Measurements from ENCODE around the gene SRPX.

SRPX gene, protein sequence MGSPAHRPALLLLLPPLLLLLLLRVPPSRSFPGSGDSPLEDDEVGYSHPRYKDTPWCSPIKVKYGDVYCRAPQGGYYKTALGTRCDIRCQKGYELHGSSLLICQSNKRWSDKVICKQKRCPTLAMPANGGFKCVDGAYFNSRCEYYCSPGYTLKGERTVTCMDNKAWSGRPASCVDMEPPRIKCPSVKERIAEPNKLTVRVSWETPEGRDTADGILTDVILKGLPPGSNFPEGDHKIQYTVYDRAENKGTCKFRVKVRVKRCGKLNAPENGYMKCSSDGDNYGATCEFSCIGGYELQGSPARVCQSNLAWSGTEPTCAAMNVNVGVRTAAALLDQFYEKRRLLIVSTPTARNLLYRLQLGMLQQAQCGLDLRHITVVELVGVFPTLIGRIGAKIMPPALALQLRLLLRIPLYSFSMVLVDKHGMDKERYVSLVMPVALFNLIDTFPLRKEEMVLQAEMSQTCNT

GRCh38 chrX:38220415-38221390 is at the start of gene SRPX:
TSS of gene SRPX (minus strand) at chrX:38220871. CDS start at chrX:38220792, 79 bp downstream.
- no peak for DNase-seq (ENCODE audit: low spot score in 2 of 2)
- Mint-ChIP-seq H3K9me3 (no peaks in the 10 kb centered on the region), H3K4me3 (peak within 1 kb of the TSS; percentile 18), H3K36me3 (ENCODE audit: insufficient read depth) (no peaks in the 10 kb centered on the region), H3K27ac (ENCODE audit: low read depth) (no peak within 1 kb of the TSS), H3K27me3 (peaks cover 42% of the 10 kb centered on the region), H3K4me1 (no peaks in the 10 kb centered on the region)
- ATAC-seq (replicated peaks; ENCODE audit: extremely low read depth, poor library complexity, severe bottlenecking), result no peak

GRCh38 chrX:38268011-38268410 is 47.3 kb upstream of the SRPX start:
- no peak overlapping the region for H3K4me3 Mint-ChIP-seq
- H3K36me3 Mint-ChIP-seq (ENCODE audit: insufficient read depth), result peaks cover 12% of the 10 kb centered on the region
- H3K27me3 Mint-ChIP-seq, result no peaks in the 10 kb centered on the region
- DNase-seq (ENCODE audit: low spot score in 2 of 2) (no peak), ATAC-seq (replicated peaks; ENCODE audit: extremely low read depth, poor library complexity, severe bottlenecking) (no peak)
- no peaks in the 10 kb centered on the region for H3K4me1 Mint-ChIP-seq
- no peak overlapping the region for H3K27ac Mint-ChIP-seq (ENCODE audit: low read depth)
- H3K9me3 Mint-ChIP-seq, result no peaks in the 10 kb centered on the region

- Mint-ChIP-seq H3K27me3 (no peaks in the 10 kb centered on the region), H3K4me1 (no peaks in the 10 kb centered on the region), H3K4me3 (no peak overlapping the region), H3K36me3 (ENCODE audit: insufficient read depth) (peaks cover 2% of the 10 kb centered on the region), H3K27ac (ENCODE audit: low read depth) (no peak overlapping the region), H3K9me3 (no peaks in the 10 kb centered on the region)
- no peak for ATAC-seq (replicated peaks; ENCODE audit: extremely low read depth, poor library complexity, severe bottlenecking)
- DNase-seq (ENCODE audit: low spot score in 2 of 2), result no peak
Measured at GRCh38 chrX:38262715-38263620, 42.3 kb upstream of the SRPX start.

DNA sequence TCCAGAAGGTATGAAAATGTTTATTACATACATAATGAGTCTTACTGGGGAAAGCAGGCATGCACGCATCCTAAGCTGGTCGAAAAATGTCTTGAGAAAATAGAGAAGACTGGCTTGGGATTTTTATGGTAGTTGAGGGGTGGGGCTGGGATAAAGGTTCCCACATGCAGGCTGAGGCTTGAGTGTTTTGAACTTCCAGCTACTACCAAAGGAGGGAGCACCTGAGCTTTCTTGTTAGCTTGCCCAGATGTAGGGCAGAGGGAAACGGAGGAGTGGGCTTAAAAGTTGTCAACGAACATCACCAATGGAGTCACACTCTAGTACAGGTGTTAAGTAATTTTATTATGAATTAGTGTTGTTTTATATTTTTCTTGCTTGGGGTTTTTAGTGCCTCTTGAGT is 39.6 kb upstream of the SRPX start:
- no peaks in the 10 kb centered on the region for H3K9me3 Mint-ChIP-seq
- no peaks in the 10 kb centered on the region for H3K36me3 Mint-ChIP-seq (ENCODE audit: insufficient read depth)
- H3K4me3 Mint-ChIP-seq, result no peak overlapping the region
- H3K27me3 Mint-ChIP-seq, result peaks cover 7% of the 10 kb centered on the region
- no peak for ATAC-seq (replicated peaks; ENCODE audit: extremely low read depth, poor library complexity, severe bottlenecking)
- no peaks in the 10 kb centered on the region for H3K4me1 Mint-ChIP-seq
- no peak overlapping the region for H3K27ac Mint-ChIP-seq (ENCODE audit: low read depth)
- DNase-seq (ENCODE audit: low spot score in 2 of 2), result no peak

DNA sequence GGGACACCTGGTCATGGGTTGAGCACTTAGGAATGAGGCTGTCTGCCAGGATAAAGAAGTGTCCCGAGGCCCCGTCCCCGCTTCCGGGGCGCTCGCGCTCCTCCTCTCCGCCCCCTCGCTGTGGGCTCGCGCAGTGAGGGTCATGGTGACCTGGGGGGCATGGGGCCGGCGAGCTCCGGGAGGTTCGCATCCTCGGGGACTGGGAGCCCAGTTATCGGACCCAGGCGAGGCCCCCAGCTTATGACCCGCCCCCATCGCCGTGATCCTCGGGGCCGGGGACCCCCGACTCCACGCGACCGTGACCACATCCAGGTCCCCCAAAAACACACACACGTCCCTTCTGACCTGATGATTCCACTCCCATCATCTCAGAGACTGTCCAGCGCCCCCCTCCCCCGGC is 35.3 kb upstream of the SRPX start:
- H3K36me3 Mint-ChIP-seq (ENCODE audit: insufficient read depth), result peaks cover 2% of the 10 kb centered on the region
- H3K27me3 Mint-ChIP-seq, result peaks cover 7% of the 10 kb centered on the region
- no peak overlapping the region for H3K27ac Mint-ChIP-seq (ENCODE audit: low read depth)
- no peak overlapping the region for H3K4me3 Mint-ChIP-seq
- no peak for ATAC-seq (replicated peaks; ENCODE audit: extremely low read depth, poor library complexity, severe bottlenecking)
- no peak for DNase-seq (ENCODE audit: low spot score in 2 of 2)
- H3K9me3 Mint-ChIP-seq, result no peaks in the 10 kb centered on the region
- H3K4me1 Mint-ChIP-seq, result no peaks in the 10 kb centered on the region

DNA sequence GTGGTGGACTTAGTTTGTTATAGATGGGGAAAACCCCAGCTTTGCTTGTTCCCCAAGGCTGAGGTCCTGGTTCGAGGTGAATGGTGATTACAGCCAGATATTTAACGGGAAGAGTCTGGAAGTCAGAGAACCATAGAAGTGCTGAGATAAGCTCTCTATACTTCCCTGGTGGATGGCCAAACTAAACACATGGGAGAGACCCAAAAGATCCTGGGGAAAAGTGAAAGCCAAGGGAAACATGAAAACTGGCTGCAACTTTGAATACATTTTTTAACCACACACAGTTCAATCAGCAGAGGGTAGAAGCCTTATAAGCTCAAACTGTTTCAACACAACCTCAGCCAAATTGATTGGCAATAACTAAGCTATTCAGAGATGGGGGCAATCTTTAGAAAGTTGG is 29.3 kb upstream of the SRPX start:
- DNase-seq (ENCODE audit: low spot score in 2 of 2) (no peak), ATAC-seq (replicated peaks; ENCODE audit: extremely low read depth, poor library complexity, severe bottlenecking) (no peak)
- H3K36me3 Mint-ChIP-seq (ENCODE audit: insufficient read depth), result peaks cover 2% of the 10 kb centered on the region
- no peaks in the 10 kb centered on the region for H3K4me1 Mint-ChIP-seq
- no peaks in the 10 kb centered on the region for H3K9me3 Mint-ChIP-seq
- H3K4me3 Mint-ChIP-seq, result no peak overlapping the region
- H3K27ac Mint-ChIP-seq (ENCODE audit: low read depth), result no peak overlapping the region
- H3K27me3 Mint-ChIP-seq, result no peaks in the 10 kb centered on the region

- H3K4me1 Mint-ChIP-seq, result no peaks in the 10 kb centered on the region
- no peak for DNase-seq (ENCODE audit: low spot score in 2 of 2)
- no peaks in the 10 kb centered on the region for H3K36me3 Mint-ChIP-seq (ENCODE audit: insufficient read depth)
- H3K9me3 Mint-ChIP-seq, result no peaks in the 10 kb centered on the region
- H3K27ac Mint-ChIP-seq (ENCODE audit: low read depth), result no peak overlapping the region
- ATAC-seq (replicated peaks; ENCODE audit: extremely low read depth, poor library complexity, severe bottlenecking), result no peak
- peaks cover 6% of the 10 kb centered on the region for H3K27me3 Mint-ChIP-seq
- no peak overlapping the region for H3K4me3 Mint-ChIP-seq
Measured at GRCh38 chrX:38247051-38247450, 26.4 kb upstream of the SRPX start.

DNA sequence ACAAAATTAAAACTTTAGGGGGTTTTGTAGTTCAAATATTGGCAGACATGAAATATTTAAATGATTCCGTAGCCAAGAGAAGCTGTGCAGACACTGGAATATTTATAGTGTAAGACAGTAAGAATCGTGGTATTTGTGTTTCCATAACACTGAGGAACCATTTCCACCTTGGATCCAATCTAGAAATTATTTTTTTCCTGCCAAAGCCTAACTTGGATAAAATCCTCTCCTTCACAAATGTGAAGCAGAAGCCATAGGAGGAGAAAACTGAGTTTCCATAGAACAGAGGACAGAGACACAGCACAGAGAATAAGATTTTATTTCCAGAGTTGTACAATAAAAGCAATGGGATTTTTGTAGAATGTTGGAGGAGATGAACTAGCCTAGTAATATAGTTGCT is 19.9 kb upstream of the SRPX start:
- H3K27me3 Mint-ChIP-seq, result peaks cover 36% of the 10 kb centered on the region
- ATAC-seq (replicated peaks; ENCODE audit: extremely low read depth, poor library complexity, severe bottlenecking) (no peak), DNase-seq (ENCODE audit: low spot score in 2 of 2) (no peak)
- H3K4me1 Mint-ChIP-seq, result no peaks in the 10 kb centered on the region
- no peak overlapping the region for H3K27ac Mint-ChIP-seq (ENCODE audit: low read depth)
- no peaks in the 10 kb centered on the region for H3K36me3 Mint-ChIP-seq (ENCODE audit: insufficient read depth)
- H3K4me3 Mint-ChIP-seq, result no peak overlapping the region
- H3K9me3 Mint-ChIP-seq, result no peaks in the 10 kb centered on the region

DNA sequence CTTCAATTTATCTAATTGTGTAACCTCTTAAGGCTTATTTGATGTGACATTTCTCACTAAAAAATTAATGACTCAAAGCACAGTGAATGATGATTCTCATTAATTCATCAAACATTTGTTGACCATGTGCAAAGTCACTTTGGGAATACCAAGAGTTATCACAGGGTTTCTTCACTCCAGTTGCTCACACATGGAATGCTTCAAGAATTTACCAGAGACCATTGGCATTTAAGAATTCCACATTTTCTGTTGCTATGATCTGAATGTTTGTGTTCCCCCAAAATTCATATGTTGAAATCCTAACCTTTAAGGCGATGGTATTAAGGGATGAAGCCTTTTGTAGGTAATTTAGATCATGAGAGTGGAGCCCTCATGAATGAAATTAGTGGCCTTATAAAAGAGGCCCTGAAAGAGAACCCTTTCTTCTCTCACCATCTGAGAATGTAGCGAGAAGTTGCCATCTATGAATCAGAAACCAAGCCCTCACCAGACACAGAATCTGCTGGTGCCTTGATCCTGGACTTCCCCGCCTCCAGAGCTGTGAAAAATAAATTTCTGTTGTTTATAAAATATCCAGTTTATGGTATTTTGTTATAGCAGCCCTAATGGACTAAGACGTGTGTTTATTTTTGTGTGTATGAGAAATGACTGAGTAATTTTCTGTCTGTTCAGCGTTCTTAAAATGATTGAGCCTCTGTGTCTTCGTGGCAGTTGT is 16.4 kb upstream of the SRPX start:
- Mint-ChIP-seq H3K9me3 (no peaks in the 10 kb centered on the region), H3K36me3 (ENCODE audit: insufficient read depth) (no peaks in the 10 kb centered on the region), H3K4me1 (no peaks in the 10 kb centered on the region), H3K27ac (ENCODE audit: low read depth) (no peak overlapping the region), H3K4me3 (no peak overlapping the region), H3K27me3 (peaks cover 40% of the 10 kb centered on the region)
- no peak for ATAC-seq (replicated peaks; ENCODE audit: extremely low read depth, poor library complexity, severe bottlenecking)
- DNase-seq (ENCODE audit: low spot score in 2 of 2), result no peak

GRCh38 chrX:38233891-38234667 is 13.4 kb upstream of the SRPX start:
- Mint-ChIP-seq H3K4me3 (no peak overlapping the region), H3K27ac (ENCODE audit: low read depth) (no peak overlapping the region), H3K4me1 (no peaks in the 10 kb centered on the region), H3K9me3 (no peaks in the 10 kb centered on the region), H3K36me3 (ENCODE audit: insufficient read depth) (no peaks in the 10 kb centered on the region), H3K27me3 (peaks cover 29% of the 10 kb centered on the region)
- DNase-seq (ENCODE audit: low spot score in 2 of 2), result no peak
- ATAC-seq (replicated peaks; ENCODE audit: extremely low read depth, poor library complexity, severe bottlenecking), result no peak

GRCh38 chrX:38232079-38232686 is 11.5 kb upstream of the SRPX start:
- Mint-ChIP-seq H3K4me3 (no peak overlapping the region), H3K27ac (ENCODE audit: low read depth) (no peak overlapping the region), H3K36me3 (ENCODE audit: insufficient read depth) (no peaks in the 10 kb centered on the region), H3K9me3 (no peaks in the 10 kb centered on the region), H3K4me1 (no peaks in the 10 kb centered on the region), H3K27me3 (peaks cover 11% of the 10 kb centered on the region)
- ATAC-seq (replicated peaks; ENCODE audit: extremely low read depth, poor library complexity, severe bottlenecking) (no peak), DNase-seq (ENCODE audit: low spot score in 2 of 2) (no peak)
